H1 (cell line): ENCODE results near the gene ETV1. TPM values are rescaled to one million over a fixed set of nuclear protein-coding genes. Genes with fewer than 3 reads are reported as not detected.

Source experiments
- CTCF ChIA-PET: fragments of 300-600 bp; sonication (Branson Sonifier 250); formaldehyde crosslinking; loops from one replicate; lab custom pipeline; 2021; ENCODE audit not compliant: partially characterized antibody; lab: Charles Lee
- POLR2A ChIA-PET: fragments of 300-600 bp; sonication (Branson Sonifier 250); formaldehyde crosslinking; loops from one replicate; lab custom pipeline; 2021; ENCODE audit warnings: inconsistent platforms; ENCODE audit not compliant: partially characterized antibody; lab: Charles Lee
- DNase-seq, 2 experiments: peaks; one replicate each; pipeline versions ENCODE4 v3.0.0 to v3.0.0-alpha.2; 2010 to 2022; ENCODE audit warnings: low spot score in 2 of 2, low read depth in 1 of 2, mixed read lengths in 1 of 2
- FAIRE-seq: peaks from 2 replicates; lab custom pipeline; 2011; peaks lifted over from hg19 to GRCh38; lab: Jason Lieb, UNC
- H2AFZ ChIP-seq: 2 replicates; pipeline ENCODE4 v1.8.1; 2012; ENCODE audit warnings: low read length, inconsistent platforms
- H2AK5ac ChIP-seq: 2 replicates; pipeline ENCODE4 v1.6.1; 2013; ENCODE audit warnings: low read depth, low read length
- H2BK120ac ChIP-seq: replicated peaks from 2 replicates; pipeline ENCODE3; 2013; ENCODE audit warnings: low read depth, low read length, inconsistent platforms
- H2BK12ac ChIP-seq: 2 replicates; pipeline ENCODE4 v1.6.1; 2013; ENCODE audit warnings: low read depth, low read length
- H2BK15ac ChIP-seq: 2 replicates; pipeline ENCODE4 v1.6.1; 2013; ENCODE audit warnings: low read length
- H2BK20ac ChIP-seq: 2 replicates; pipeline ENCODE4 v1.6.1; 2013; ENCODE audit warnings: low read length
- H2BK5ac ChIP-seq: 2 replicates; pipeline ENCODE4 v1.6.1; 2013; ENCODE audit warnings: low read depth, low read length
- H3K14ac ChIP-seq: 2 replicates; pipeline ENCODE4 v1.6.1; 2013; ENCODE audit warnings: inconsistent platforms; ENCODE audit not compliant: insufficient read length
- H3K18ac ChIP-seq: 2 replicates; pipeline ENCODE4 v1.6.1; 2013; ENCODE audit warnings: low read length; ENCODE audit errors: extremely low read depth
- H3K23ac ChIP-seq: 2 replicates; pipeline ENCODE4 v1.6.1; 2013; ENCODE audit warnings: inconsistent platforms; ENCODE audit not compliant: insufficient read length
- H3K23me2 ChIP-seq: 2 replicates; pipeline ENCODE4 v1.6.1; 2013; ENCODE audit warnings: low read depth, low read length
- H3K27ac ChIP-seq: 2 replicates; pipeline ENCODE4 v1.6.1; 2011; ENCODE audit warnings: low read depth, low read length, inconsistent platforms
- H3K27me3 ChIP-seq, 4 experiments: replicated peaks in 1 of 4; 1 replicate in 1 of 4; 2 replicates in 3 of 4; pipeline versions ENCODE4 v1.6.1 to v1.8.1; 2011 to 2013; ENCODE audit warnings: low read length in 3 of 4, mild to moderate bottlenecking in 3 of 4, inconsistent platforms in 2 of 4, mixed read lengths in 2 of 4, moderate library complexity in 1 of 4; ENCODE audit not compliant: control insufficient read depth in 3 of 4, insufficient read depth in 3 of 4; ENCODE audit errors: extremely low read depth in 1 of 4
- H3K36me3 ChIP-seq, 4 experiments: 2 replicates each; pipeline versions ENCODE4 v1.6.1 to v1.8.1; 2011 to 2013; ENCODE audit warnings: mild to moderate bottlenecking in 4 of 4, low read length in 3 of 4, moderate library complexity in 2 of 4, control low read depth in 1 of 4, inconsistent platforms in 1 of 4; ENCODE audit not compliant: insufficient read depth in 4 of 4, control insufficient read depth in 2 of 4
- H3K4ac ChIP-seq: replicated peaks from 2 replicates; pipeline ENCODE3; 2013; ENCODE audit warnings: low read length, low read depth, mixed read lengths, inconsistent platforms; ENCODE audit not compliant: insufficient read length
- H3K4me1 ChIP-seq, 4 experiments: replicated peaks in 1 of 4; 1 replicate in 1 of 4; 2 replicates in 3 of 4; pipeline versions ENCODE4 v1.6.1 to v1.8.1; 2011 to 2013; ENCODE audit warnings: low read length in 3 of 4, inconsistent platforms in 2 of 4, mixed read lengths in 1 of 4; ENCODE audit not compliant: insufficient read depth in 4 of 4, control insufficient read depth in 3 of 4
- H3K4me2 ChIP-seq, 2 experiments: 2 replicates each; pipeline versions ENCODE4 v1.6.1 to v1.8.1; 2011 to 2013; ENCODE audit warnings: low read depth in 2 of 2, low read length in 2 of 2, control low read depth in 1 of 2, inconsistent platforms in 1 of 2, mild to moderate bottlenecking in 1 of 2; ENCODE audit not compliant: insufficient read depth in 1 of 2
- H3K4me3 ChIP-seq, 4 experiments: fragments of 200-600, 300-600 bp in 1 of 4; sonication (generic), shearing (Covaris generic), sonication (Bioruptor Twin) in 1 of 4; 2 replicates each; pipeline versions ENCODE4 v1.5.1 to v1.8.1; 2011 to 2016; ENCODE audit warnings: low read length in 4 of 4, low read depth in 3 of 4, control low read depth in 2 of 4, inconsistent platforms in 2 of 4, mild to moderate bottlenecking in 2 of 4, mixed read lengths in 1 of 4, moderate library complexity in 1 of 4; ENCODE audit not compliant: insufficient read depth in 2 of 4; ENCODE audit errors: extremely low read depth in 1 of 4
- H3K56ac ChIP-seq: replicated peaks from 2 replicates; pipeline ENCODE3; 2013; ENCODE audit warnings: low read depth, mild to moderate bottlenecking, mixed read lengths, low read length, inconsistent platforms; ENCODE audit not compliant: insufficient read length
- H3K79me1 ChIP-seq: 2 replicates; pipeline ENCODE4 v1.6.1; 2013; ENCODE audit warnings: low read depth, low read length, control low read depth
- H3K79me2 ChIP-seq, 2 experiments: 2 replicates each; pipeline versions ENCODE4 v1.6.1 to v1.8.1; 2012 to 2013; ENCODE audit warnings: low read length in 2 of 2, mild to moderate bottlenecking in 2 of 2, inconsistent platforms in 1 of 2; ENCODE audit not compliant: insufficient read depth in 2 of 2, control insufficient read depth in 1 of 2
- H3K9ac ChIP-seq, 4 experiments: replicated peaks in 1 of 4; 1 replicate in 1 of 4; 2 replicates in 3 of 4; pipeline versions ENCODE4 v1.6.1 to v1.8.1; 2011 to 2013; ENCODE audit warnings: low read depth in 3 of 4, low read length in 3 of 4, control low read depth in 2 of 4, mild to moderate bottlenecking in 2 of 4, moderate library complexity in 2 of 4, inconsistent platforms in 1 of 4; ENCODE audit errors: extremely low read depth in 1 of 4
- H3K9me3 ChIP-seq, 2 experiments: 2 replicates each; pipeline versions ENCODE4 v1.6.1 to v1.8.1; 2012 to 2013; ENCODE audit warnings: mild to moderate bottlenecking in 2 of 2, moderate library complexity in 2 of 2, control low read depth in 1 of 2, inconsistent platforms in 1 of 2, low read depth in 1 of 2, low read length in 1 of 2, mixed read lengths in 1 of 2; ENCODE audit not compliant: insufficient read depth in 2 of 2
- H4K20me1 ChIP-seq, 2 experiments: replicated peaks in 1 of 2; 2 replicates each; pipeline versions ENCODE3 to v1.8.1; 2011 to 2013; ENCODE audit warnings: inconsistent platforms in 2 of 2, low read length in 2 of 2, mild to moderate bottlenecking in 1 of 2; ENCODE audit not compliant: insufficient read depth in 2 of 2, control insufficient read depth in 1 of 2
- H4K5ac ChIP-seq: 2 replicates; pipeline ENCODE4 v1.6.1; 2013; ENCODE audit warnings: low read length, low read depth, mixed read lengths, inconsistent platforms; ENCODE audit not compliant: insufficient read length
- H4K8ac ChIP-seq: 2 replicates; pipeline ENCODE4 v1.8.0; 2013; ENCODE audit warnings: mild to moderate bottlenecking, moderate library complexity, low read length, inconsistent platforms; ENCODE audit not compliant: insufficient read depth; ENCODE audit errors: extremely low read depth
- H4K91ac ChIP-seq: replicated peaks from 2 replicates; pipeline ENCODE3; 2013; ENCODE audit warnings: low read length, mixed read lengths, inconsistent platforms; ENCODE audit not compliant: insufficient read length
- CBX5 ChIP-seq: fragments of 300-800, 300-1000 bp; sonication (generic); IDR thresholded peaks from 2 replicates; pipeline ENCODE4 v1.7.1; 2016; ENCODE audit warnings: antibody characterized with exemption, low read length, low read depth
- CBX8 ChIP-seq: fragments of 300-800, 300-1000 bp; sonication (generic); IDR thresholded peaks from 2 replicates; pipeline ENCODE4 v1.7.1; 2016; ENCODE audit warnings: low read depth, low read length, borderline replicate concordance
- HDAC6 ChIP-seq: IDR thresholded peaks from one replicate; pipeline ENCODE4 v1.7.1; 2012; ENCODE audit warnings: low read depth, mild to moderate bottlenecking, inconsistent platforms, low read length, moderate library complexity
- RBBP5 ChIP-seq: IDR thresholded peaks from 2 replicates; pipeline ENCODE4 v1.7.1; 2012; ENCODE audit warnings: low read depth, mild to moderate bottlenecking, inconsistent platforms, low read length, moderate library complexity, borderline replicate concordance
- SP2 ChIP-seq: IDR thresholded peaks from 2 replicates; pipeline ENCODE4 v1.6.1; 2012; ENCODE audit warnings: mild to moderate bottlenecking, low read length, inconsistent platforms
- ZNF274 ChIP-seq: IDR thresholded peaks from 2 replicates; pipeline ENCODE4 v1.7.0; 2012; ENCODE audit warnings: low read length, borderline replicate concordance; ENCODE audit errors: extremely low read depth
- WGBS, 2 experiments: shearing (Covaris generic) in 1 of 2; methylation state at CpG; one replicate each; pipeline versions ENCODE4 v1.1.6 to v1.1.7; 2013 to 2015; ENCODE audit warnings: low lambda C conversion rate in 2 of 2, mixed read lengths in 2 of 2, inconsistent platforms in 1 of 2, low coverage in 1 of 2, missing lambda C conversion rate in 1 of 2; ENCODE audit not compliant: insufficient replicate concordance in 2 of 2, insufficient coverage in 1 of 2, insufficient read length in 1 of 2; ENCODE audit errors: extremely low coverage in 1 of 2, missing lambda C conversion rate in 1 of 2; 5-methylcytosine and 5-hydroxymethylcytosine counted together
- polyA plus RNA-seq, 7 experiments: library from polyadenylated mRNA; depleted of rRNA in 3 of 7; stranded (reverse) in 5 of 7; unstranded in 2 of 7; fragments of >200 nt in 5 of 7; fragments of 200-250 nt in 2 of 7; gene quantifications; 1 replicate in 5 of 7; 2 replicates in 1 of 7; 4 replicates in 1 of 7; pipeline versions ENCODE4 v1.2.1 to v1.2.3, GENCODE V29; 2011 to 2013; ENCODE audit warnings: missing spikeins in 2 of 7, mixed read lengths in 2 of 7
- total RNA-seq: library from RNA; stranded (reverse); fragmentation: NEBNext Ultra II Directional; extraction: Animal tissue kit (Norgen Biotek cat#: 25700); gene quantifications from 2 replicates; pipeline ENCODE4 v1.2.1, GENCODE V29; 2021
- TF ChIP-seq, protein P1 (sequence below): IDR thresholded peaks from 2 replicates; pipeline ENCODE4 v1.6.1; 2012; ENCODE audit warnings: inconsistent platforms
- TF ChIP-seq, protein P2 (sequence below): IDR thresholded peaks from 2 replicates; pipeline ENCODE4 v1.6.1; 2011; ENCODE audit warnings: low read length, improper control_type of control experiment
- TF ChIP-seq, protein P3 (sequence below), 3 experiments: IDR thresholded peaks; 1 replicate in 2 of 3; 2 replicates in 1 of 3; pipeline versions ENCODE4 v1.5.1 to v1.6.1; 2011; ENCODE audit warnings: low read length in 3 of 3, mild to moderate bottlenecking in 3 of 3, inconsistent platforms in 2 of 3, low read depth in 1 of 3, moderate library complexity in 1 of 3; ENCODE audit not compliant: insufficient read depth in 1 of 3; ENCODE audit errors: control extremely low read depth in 1 of 3

ETV1 gene
- total and polyA plus RNA-seq, 2 of the 8 experiments (the other 6 are each of a cell fraction or from before 2014, with no cell fraction given), result 58.3 to 91.2 TPM

DNA sequence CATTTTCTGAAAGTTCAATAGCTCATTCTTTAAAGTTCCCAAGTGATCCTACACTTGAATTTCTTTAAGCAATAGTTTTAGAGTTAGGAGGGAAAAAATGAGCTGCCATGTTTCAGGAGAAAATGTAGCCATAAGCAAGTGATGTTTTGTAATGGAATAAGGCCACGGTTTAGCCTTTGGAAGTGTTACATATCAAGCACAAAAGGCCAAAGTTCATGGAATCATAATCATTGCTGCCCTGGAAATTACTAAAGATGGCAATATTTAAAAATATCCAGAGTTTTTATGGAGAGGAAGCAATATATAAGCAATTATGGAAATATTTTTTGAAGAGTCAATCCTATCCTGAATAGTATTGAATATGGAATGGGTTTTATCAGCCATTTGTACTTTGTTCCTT is 68.4 kb downstream of the ETV1 start:
- Histone ChIP-seq H3K79me2 (no peaks in the 10 kb centered on the region), H4K8ac (no peak overlapping the region), H3K14ac (no peak overlapping the region), H3K27ac (no peak overlapping the region), H2AFZ (no peak overlapping the region), H4K5ac (no peak overlapping the region), H3K23ac (no peak overlapping the region), H3K4me3 (no peak overlapping the region), H4K20me1 (no peaks in the 10 kb centered on the region), H3K56ac (no peak overlapping the region), H3K27me3 (no peaks in the 10 kb centered on the region), H3K4me2 (no peak overlapping the region), H2BK5ac (no peak overlapping the region), H2BK15ac (no peak overlapping the region), H3K9me3 (no peaks in the 10 kb centered on the region), H2AK5ac (no peak overlapping the region), H2BK20ac (no peak overlapping the region)
- TF ChIP-seq, protein P1, sequence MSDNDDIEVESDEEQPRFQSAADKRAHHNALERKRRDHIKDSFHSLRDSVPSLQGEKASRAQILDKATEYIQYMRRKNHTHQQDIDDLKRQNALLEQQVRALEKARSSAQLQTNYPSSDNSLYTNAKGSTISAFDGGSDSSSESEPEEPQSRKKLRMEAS, result no peak
- no peak for TF ChIP-seq CBX5
- TF ChIP-seq HDAC6, result no peak
- no peak for TF ChIP-seq ZNF274
- no peak for TF ChIP-seq CBX8
- TF ChIP-seq SP2, result no peak
- TF ChIP-seq, protein P2, sequence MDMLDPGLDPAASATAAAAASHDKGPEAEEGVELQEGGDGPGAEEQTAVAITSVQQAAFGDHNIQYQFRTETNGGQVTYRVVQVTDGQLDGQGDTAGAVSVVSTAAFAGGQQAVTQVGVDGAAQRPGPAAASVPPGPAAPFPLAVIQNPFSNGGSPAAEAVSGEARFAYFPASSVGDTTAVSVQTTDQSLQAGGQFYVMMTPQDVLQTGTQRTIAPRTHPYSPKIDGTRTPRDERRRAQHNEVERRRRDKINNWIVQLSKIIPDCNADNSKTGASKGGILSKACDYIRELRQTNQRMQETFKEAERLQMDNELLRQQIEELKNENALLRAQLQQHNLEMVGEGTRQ, result no peak
- TF ChIP-seq, protein P3, sequence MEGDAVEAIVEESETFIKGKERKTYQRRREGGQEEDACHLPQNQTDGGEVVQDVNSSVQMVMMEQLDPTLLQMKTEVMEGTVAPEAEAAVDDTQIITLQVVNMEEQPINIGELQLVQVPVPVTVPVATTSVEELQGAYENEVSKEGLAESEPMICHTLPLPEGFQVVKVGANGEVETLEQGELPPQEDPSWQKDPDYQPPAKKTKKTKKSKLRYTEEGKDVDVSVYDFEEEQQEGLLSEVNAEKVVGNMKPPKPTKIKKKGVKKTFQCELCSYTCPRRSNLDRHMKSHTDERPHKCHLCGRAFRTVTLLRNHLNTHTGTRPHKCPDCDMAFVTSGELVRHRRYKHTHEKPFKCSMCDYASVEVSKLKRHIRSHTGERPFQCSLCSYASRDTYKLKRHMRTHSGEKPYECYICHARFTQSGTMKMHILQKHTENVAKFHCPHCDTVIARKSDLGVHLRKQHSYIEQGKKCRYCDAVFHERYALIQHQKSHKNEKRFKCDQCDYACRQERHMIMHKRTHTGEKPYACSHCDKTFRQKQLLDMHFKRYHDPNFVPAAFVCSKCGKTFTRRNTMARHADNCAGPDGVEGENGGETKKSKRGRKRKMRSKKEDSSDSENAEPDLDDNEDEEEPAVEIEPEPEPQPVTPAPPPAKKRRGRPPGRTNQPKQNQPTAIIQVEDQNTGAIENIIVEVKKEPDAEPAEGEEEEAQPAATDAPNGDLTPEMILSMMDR (IDR thresholded peaks at IDR 0.05; ENCODE audit: control extremely low read depth in 1 of 3, insufficient read depth in 1 of 3, low read depth in 1 of 3, low read length in 3 of 3), result no peak
- TF ChIP-seq RBBP5, result no peak
- TF ChIP-seq, all 59 proteins: peak for 0
- Histone ChIP-seq H3K18ac (no peak overlapping the region), H4K91ac (no peak overlapping the region), H3K4me1 (peaks cover 0 to 7% (median 0%) of the 10 kb centered on the region in 4 experiments; a peak in 1 of 7 replicates), H2BK12ac (no peak overlapping the region), H3K4ac (no peak overlapping the region), H3K36me3 (no peaks in the 10 kb centered on the region; a peak in 1 of 8 replicates), H2BK120ac (no peak overlapping the region), H3K23me2 (no peaks in the 10 kb centered on the region), H3K79me1 (no peaks in the 10 kb centered on the region), H3K9ac (no peak overlapping the region)
- ChIA-PET CTCF (no interaction called here), POLR2A (interaction anchor here (0.9 to 1.1 kb wide), 2 partner anchors 9 kb away, joined by 3 to 4 read pairs; no protein-coding TSS in a partner anchor)
- WGBS, 2 experiments, result 82% methylated on average over 1 of the region's 1 CpG; no CpG with 5 or more reads in 1 of the 2 experiments
- DNase-seq (no peak), FAIRE-seq (no peak)
